ENCODE measurements around the gene SNX25. TPM values are rescaled to one million over a fixed set of nuclear protein-coding genes. Genes with fewer than 3 reads are reported as not detected.
"Not testable (repeated sequence)": the region's sequence is repeated elsewhere in the genome, so short reads cannot be mapped to it uniquely, and the experiment has no call there.

SNX25 gene
- total and polyA plus RNA-seq, 10 of the 15 experiments (the other 5 are each of a cell fraction or from before 2014, with no cell fraction given) = 11.2 to 117 (median 62.8) TPM

DNA sequence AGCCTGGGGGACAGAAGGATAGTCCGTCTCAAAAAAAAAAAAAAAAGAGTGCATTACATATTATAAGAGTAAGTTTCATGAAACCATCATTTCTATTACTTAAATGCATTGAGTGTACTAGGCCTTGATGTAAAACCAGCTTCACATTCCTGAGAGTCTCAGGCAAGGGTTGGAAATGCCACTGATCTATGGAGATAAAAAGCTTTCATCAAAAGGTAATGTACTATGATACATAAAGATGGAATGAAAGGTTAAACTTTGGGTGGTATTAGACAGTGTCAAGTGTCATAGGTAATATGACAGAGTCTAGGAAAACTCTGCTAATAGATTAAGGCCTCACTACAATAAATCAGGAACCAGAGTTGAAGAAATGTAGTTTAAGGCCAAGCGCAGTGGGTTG, 13.0 kb upstream of the SNX25 start:
- no TSS peak for BruUV-seq (replicated peaks)
- in situ Hi-C loops (cut with MboI) = no loop called here

DNA sequence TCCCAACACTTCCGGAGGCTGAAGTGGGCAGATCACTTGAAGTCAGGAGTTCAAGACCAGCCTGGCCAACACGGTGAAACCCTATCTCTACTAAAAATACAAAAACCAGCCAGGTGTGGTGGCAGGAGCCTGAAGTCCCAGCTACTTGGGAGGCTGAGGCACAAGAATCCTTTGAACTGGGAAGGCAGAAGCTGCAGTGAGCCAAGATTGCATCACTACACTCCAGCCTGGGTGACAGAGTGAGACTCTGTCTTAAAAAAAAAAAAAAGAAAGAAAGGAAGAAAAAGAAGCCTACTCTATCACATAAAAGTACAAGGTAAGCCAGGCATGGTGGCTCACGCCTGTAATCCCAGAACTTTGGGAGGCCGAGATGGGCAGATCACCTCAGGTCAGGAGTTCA, 11.2 kb upstream of the SNX25 start:
- H3K79me2 ChIP-seq (ENCODE audit: control insufficient read depth, insufficient read depth, low read length) = peaks cover 49% of the 10 kb centered on the region
- intact Hi-C loops (cut with micrococcal nuclease; ENCODE audit: unreplicated experiment); H3K4me3 ChIP-seq; in situ Hi-C loops (cut with MboI); H2AFZ ChIP-seq (ENCODE audit: control insufficient read depth, low read depth, low read length); ATAC-seq; H3K4me2 ChIP-seq (ENCODE audit: control insufficient read depth, insufficient read depth); H3K9me3 ChIP-seq (replicated peaks; ENCODE audit: control insufficient read depth, insufficient read depth, low read length); H3K36me3 ChIP-seq (ENCODE audit: control insufficient read depth in 2 of 2, insufficient read depth in 2 of 2, low read length in 1 of 2); H4K20me1 ChIP-seq (ENCODE audit: control insufficient read depth, insufficient read depth); H3K27me3 ChIP-seq (replicated peaks in 1 of 2; ENCODE audit: control insufficient read depth in 2 of 2, insufficient read depth in 2 of 2, low read length in 1 of 2); H3K27ac ChIP-seq (ENCODE audit: control insufficient read depth, insufficient read depth); BruUV-seq (replicated peaks); H3K4me1 ChIP-seq (ENCODE audit: control insufficient read depth, insufficient read depth, low read length); DNase-seq (ENCODE audit: low read depth, low spot score); H3K9ac ChIP-seq (ENCODE audit: control insufficient read depth, insufficient read depth, low read length); FAIRE-seq: not testable (repeated sequence)
- ChIA-PET CTCF (interaction anchor here (1.0 to 4.3 kb wide), 2 partner anchors 14 kb away, joined by 8 to 21 read pairs; no protein-coding TSS in a partner anchor), RAD21 (ENCODE audit: unreplicated experiment) (interaction anchor here (2.6 kb wide), 1 partner anchor 14 kb away, joined by 10 read pairs; no protein-coding TSS in a partner anchor), POLR2A (interaction anchor here (0.6 to 2.3 kb wide), 5 partner anchors 11 to 100 kb away, joined by 3 to 12 read pairs (median 9); partner anchors contain the start of gene SNX25), SMC1A (ENCODE audit: uncharacterized antibody, unreplicated experiment) (interaction anchor here (0.8 to 1.6 kb wide), 4 partner anchors 14 to 199 kb away, joined by 3 to 4 read pairs (median 4); no protein-coding TSS in a partner anchor)
- WGBS (ENCODE audit: insufficient coverage, insufficient replicate concordance, low lambda C conversion rate, missing lambda C conversion rate) = 100% methylated on average over 4 of the region's 4 CpGs

More for the DNA sequence above, 13.0 kb upstream of the SNX25 start:
- Histone ChIP-seq H4K20me1 (ENCODE audit: control insufficient read depth, insufficient read depth) (no peaks in the 10 kb centered on the region), H2AFZ (ENCODE audit: control insufficient read depth, low read depth, low read length) (no peak overlapping the region), H3K4me1 (ENCODE audit: control insufficient read depth, insufficient read depth, low read length) (peaks cover 5% of the 10 kb centered on the region; the same call in 1 of the 2 replicates), H3K9ac (ENCODE audit: control insufficient read depth, insufficient read depth, low read length) (no peak overlapping the region), H3K9me3 (replicated peaks; ENCODE audit: control insufficient read depth, insufficient read depth, low read length) (no peaks in the 10 kb centered on the region), H3K4me2 (ENCODE audit: control insufficient read depth, insufficient read depth) (no peak overlapping the region), H3K79me2 (ENCODE audit: control insufficient read depth, insufficient read depth, low read length) (peaks cover 42% of the 10 kb centered on the region), H3K36me3 (ENCODE audit: control insufficient read depth in 2 of 2, insufficient read depth in 2 of 2, low read length in 1 of 2) (no peaks in the 10 kb centered on the region), H3K4me3 (no peak overlapping the region), H3K27me3 (replicated peaks in 1 of 2; ENCODE audit: control insufficient read depth in 2 of 2, insufficient read depth in 2 of 2, low read length in 1 of 2) (no peaks in the 10 kb centered on the region), H3K27ac (ENCODE audit: control insufficient read depth, insufficient read depth) (no peak overlapping the region)
- DNase-seq (ENCODE audit: low read depth, low spot score) = no peak
- CTCF ChIA-PET = interaction anchor here (0.6 to 4.3 kb wide), 5 partner anchors 11 to 103 kb away, joined by 3 to 21 read pairs (median 3); no protein-coding TSS in a partner anchor
- no peak for TF ChIP-seq MXI1 (IDR thresholded peaks at IDR 0.05; ENCODE audit: low read depth, low read length)
- TF ChIP-seq JUNB (IDR thresholded peaks at IDR 0.05) = no peak
- TF ChIP-seq NR2C1 (IDR thresholded peaks at IDR 0.05) = no peak
- intact Hi-C loops (cut with micrococcal nuclease; ENCODE audit: unreplicated experiment) = no loop called here
- SMC1A ChIA-PET (ENCODE audit: uncharacterized antibody, unreplicated experiment) = interaction anchor here (0.6 to 1.7 kb wide), 4 partner anchors 11 to 144 kb away, joined by 3 to 13 read pairs (median 3); no protein-coding TSS in a partner anchor
- 95% methylated on average over 2 of the region's 2 CpGs for WGBS (ENCODE audit: insufficient coverage, insufficient replicate concordance, low lambda C conversion rate, missing lambda C conversion rate)
- POLR2A ChIA-PET = interaction anchor here (0.6 to 2.3 kb wide), 3 partner anchors 10 to 90 kb away, joined by 5 to 12 read pairs (median 9); partner anchors contain the start of gene SNX25
- ATAC-seq = no peak
- RAD21 ChIA-PET (ENCODE audit: unreplicated experiment) = interaction anchor here (0.7 to 2.6 kb wide), 4 partner anchors 12 to 110 kb away, joined by 3 to 10 read pairs (median 3); no protein-coding TSS in a partner anchor
- no peak for FAIRE-seq
